C4-2B (cell line): Measurements from ENCODE around the gene PEPD.

Source experiments
- H3K27ac ChIP-seq: fragments of 450-650 bp; 2 replicates; pipeline ENCODE4 v1.5.1; 2017
- ZFX ChIP-seq: fragments of 450-650 bp; IDR thresholded peaks from 2 replicates; pipeline ENCODE4 v1.6.1; 2017
- TF ChIP-seq, protein P1 (sequence below): fragments of 450-650 bp; conservative IDR thresholded peaks from 2 replicates; pipeline ENCODE4 v1.5.1; 2017; ENCODE audit warnings: mild to moderate bottlenecking

The PEPD gene

GRCh38 chr19:33461256-33462111 is 60.1 kb downstream of the PEPD start:
- TF ChIP-seq, protein P1, sequence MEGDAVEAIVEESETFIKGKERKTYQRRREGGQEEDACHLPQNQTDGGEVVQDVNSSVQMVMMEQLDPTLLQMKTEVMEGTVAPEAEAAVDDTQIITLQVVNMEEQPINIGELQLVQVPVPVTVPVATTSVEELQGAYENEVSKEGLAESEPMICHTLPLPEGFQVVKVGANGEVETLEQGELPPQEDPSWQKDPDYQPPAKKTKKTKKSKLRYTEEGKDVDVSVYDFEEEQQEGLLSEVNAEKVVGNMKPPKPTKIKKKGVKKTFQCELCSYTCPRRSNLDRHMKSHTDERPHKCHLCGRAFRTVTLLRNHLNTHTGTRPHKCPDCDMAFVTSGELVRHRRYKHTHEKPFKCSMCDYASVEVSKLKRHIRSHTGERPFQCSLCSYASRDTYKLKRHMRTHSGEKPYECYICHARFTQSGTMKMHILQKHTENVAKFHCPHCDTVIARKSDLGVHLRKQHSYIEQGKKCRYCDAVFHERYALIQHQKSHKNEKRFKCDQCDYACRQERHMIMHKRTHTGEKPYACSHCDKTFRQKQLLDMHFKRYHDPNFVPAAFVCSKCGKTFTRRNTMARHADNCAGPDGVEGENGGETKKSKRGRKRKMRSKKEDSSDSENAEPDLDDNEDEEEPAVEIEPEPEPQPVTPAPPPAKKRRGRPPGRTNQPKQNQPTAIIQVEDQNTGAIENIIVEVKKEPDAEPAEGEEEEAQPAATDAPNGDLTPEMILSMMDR = no peak
- no peak for TF ChIP-seq ZFX
- H3K27ac ChIP-seq = no peak overlapping the region

DNA sequence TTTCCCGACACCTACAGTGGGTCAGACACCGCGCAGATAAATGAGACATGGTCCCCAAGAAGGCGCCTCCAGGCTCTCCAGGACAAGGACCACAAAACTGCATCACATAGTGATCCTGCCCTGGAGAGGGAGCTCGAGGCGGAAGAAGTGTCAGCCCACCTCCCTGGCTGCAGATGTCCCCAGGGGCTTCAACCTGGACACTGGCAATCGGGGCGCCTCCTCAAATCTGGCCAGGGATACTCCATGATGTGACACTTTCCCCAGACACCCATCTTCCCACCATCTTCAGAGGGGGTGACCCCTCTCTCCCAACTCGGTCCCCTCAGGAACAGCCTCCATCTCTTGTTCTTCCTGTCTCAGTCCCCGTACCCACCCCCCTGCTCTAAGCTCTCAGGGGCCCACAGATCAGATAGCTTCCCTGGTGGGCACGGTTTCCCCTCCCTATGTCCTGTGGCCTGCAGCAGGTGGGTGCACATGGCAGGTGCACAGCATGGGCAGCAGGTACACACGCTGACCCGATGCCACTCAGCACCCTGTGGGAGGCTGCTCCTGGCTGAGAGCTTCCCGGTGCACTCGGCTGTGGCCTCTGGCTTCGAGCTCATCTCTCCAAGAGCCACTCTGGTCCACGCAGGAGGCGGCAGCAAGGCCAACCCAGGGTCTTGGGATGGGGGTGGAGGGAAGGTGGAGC is 61.2 kb downstream of the PEPD start:
- no peak overlapping the region for H3K27ac ChIP-seq
- no peak for TF ChIP-seq ZFX

DNA sequence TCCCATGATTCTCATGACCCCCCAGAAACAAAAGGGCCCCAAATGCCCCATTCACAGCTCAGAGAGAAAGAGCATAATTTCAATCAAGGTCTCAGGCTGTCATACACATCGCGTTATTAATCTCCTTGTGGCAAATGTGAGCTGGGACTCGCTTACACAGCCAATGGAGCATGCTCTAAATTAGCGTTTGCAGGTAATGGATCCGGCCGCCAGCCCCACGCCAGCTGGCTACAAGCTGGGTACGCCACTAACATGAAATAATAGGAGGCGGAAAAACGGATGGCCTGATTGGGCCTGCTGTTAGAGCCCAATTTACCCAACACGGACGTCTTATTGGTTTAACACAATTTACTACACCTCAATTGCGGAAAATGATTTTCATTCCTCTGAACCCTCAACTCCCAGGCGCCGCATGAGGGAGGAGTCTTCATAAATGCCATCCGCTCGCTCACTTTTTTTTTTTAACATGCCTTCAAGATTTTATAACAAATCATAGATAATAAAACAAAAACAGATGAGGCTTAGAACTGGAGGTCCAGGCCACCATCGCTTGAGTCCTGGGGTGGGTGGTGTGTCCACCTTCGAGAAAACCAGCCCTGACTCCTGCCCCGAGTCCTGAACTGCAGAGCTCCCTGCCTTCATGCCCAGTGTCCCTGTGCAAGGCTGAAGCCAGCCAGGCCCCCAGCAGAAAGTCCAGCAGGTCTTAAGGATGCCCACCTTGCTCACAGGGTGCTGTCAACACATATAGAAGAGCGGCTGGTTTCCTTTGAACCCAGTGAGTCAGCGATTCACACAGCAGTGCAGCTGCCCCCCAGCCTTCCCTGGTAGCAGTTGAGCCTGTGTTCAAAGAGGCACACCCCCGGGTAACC is 62.1 kb downstream of the PEPD start:
- TF ChIP-seq ZFX = no peak
- TF ChIP-seq, protein P1 = no peak
- no peak overlapping the region for H3K27ac ChIP-seq

DNA sequence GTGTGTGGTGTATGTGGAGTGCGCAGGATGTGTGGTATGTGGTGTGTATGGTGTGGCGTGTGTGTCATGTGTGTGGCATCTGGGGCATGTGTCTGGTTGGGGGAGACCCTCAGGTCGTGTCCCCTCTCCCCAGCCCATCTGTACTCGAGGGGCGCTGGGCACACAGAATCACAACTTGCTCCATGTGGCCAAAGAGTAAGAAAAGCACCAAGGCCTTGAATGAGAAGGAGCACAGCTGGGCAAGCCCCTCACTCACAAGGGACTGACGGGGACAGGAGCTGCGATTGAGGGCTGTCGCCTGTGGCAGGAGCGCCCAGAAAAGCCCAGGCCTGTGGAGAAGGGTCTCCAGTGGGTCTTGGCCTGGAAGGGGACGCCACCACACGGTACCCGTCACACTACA is 62.8 kb downstream of the PEPD start:
- H3K27ac ChIP-seq = no peak overlapping the region
- no peak for TF ChIP-seq ZFX
- TF ChIP-seq, protein P1 = no peak

DNA sequence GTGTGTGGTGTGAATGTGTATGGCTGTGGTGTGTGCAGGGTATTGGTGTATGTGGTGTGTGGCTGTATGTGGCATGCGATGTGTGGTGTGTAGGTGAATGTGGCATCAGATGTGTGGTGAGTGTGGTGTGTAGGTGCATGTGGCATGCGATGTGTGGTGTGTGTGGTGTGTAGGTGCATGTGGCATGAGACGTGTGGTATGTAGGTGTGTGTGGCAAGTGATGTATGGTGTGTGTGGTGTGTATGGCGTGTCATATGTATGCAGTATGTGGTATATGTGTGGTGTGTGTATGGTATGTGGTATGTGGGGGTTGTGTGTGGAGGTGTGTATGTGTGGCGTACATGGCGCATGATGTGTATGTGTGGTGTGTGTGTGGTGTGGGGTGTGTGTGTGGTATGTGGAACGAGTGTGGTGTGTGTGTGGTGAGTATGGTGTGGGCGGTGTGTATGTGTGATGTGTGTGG is 63.4 kb downstream of the PEPD start:
- TF ChIP-seq, protein P1 = no peak
- no peak for TF ChIP-seq ZFX
- H3K27ac ChIP-seq = no peak overlapping the region

GRCh38 chr19:33456845-33457220 is 64.8 kb downstream of the PEPD start:
- TF ChIP-seq, protein P1 = no peak
- no peak for TF ChIP-seq ZFX
- H3K27ac ChIP-seq = no peak overlapping the region

- TF ChIP-seq, protein P1 = no peak
- no peak for TF ChIP-seq ZFX
- H3K27ac ChIP-seq = no peak overlapping the region
Observed at GRCh38 chr19:33456076-33456844, 65.3 kb downstream of the PEPD start.
